GM18858 (cell line): ENCODE data around the gene MPPED1.

ENCODE experiments used
- ATAC-seq: cut with Tn5 transposase; IDR thresholded peaks from one replicate; pipeline ENCODE4 v1.9.1; 2021; ENCODE audit not compliant: unreplicated experiment

The MPPED1 gene

DNA sequence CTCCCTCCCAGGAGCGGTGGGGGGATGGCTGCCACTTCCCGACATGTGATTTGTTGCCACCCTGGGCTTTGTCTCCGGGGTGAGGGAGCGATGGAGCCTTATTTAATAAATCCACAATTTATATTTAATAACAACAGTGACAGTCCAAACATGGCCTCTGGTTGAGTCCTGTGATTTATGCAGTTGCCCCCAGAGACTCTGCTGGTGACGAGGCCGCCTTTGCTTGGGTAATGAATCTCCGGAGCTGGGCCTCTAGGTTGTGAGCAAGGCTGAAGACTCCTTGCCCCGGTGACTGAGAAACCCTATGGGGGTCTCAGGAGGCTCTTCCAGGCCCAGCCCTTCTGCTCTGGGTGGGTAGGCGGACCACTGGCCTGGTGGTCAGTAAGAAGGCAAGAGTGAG lies 16.7 kb downstream of the MPPED1 start:
- no peak for ATAC-seq

DNA sequence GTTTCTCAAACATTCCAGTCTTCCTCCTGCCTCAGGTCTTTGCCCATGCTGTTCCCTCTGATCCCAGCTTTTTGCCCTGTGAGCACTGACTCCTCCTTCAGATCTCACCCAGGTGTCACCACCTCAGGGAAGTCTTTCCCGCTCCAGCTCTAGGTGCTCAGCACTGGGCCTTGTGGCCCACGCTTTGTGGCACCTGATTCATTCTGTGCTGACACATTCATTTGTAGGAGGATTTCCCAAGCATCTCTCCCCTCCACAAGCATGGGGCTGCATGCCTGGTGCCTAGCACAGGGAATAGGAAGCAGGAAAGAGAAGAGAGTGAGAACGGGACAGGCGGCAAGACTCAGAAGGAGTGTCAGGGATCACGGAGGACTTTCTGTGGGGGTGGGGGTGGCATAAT lies 17.6 kb downstream of the MPPED1 start:
- ATAC-seq, result no peak

DNA sequence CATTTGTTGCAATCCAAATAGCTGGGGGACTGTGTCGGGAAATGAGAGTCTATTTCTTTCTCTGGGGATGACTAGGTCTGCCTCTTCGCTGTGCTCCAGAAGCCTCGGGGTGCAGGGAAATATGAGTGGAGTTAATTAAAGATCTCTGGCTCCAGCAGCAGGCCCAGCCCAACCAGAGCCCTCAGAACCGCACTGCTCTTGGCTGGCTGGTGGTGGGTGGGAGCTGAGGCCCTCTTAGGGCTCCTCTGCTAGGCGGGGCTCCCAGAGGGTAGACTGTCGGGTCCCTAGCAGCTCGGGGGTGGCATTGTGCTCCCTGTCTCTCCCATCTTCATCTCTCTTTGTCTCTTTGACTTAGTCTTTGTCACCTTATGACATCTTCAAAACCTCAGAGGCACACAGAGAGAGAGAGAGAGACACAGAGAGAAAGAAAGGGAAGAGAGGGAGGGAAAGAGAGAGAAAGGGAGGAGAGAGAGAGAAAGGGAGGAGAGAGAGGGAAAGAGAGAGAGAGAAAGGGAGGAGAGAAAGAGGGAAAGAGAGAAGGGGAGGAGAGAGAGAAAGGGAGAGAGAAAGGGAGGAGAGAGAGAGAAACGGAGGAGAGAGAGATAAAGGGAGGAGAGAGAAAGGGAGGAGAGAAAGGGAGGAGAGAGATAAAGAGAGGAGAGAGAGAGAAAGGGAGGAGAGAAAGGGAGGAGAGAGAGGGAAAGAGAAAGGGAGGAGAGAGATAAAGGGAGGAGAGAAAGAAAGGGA lies 20.2 kb downstream of the MPPED1 start:
- ATAC-seq, result no peak

DNA sequence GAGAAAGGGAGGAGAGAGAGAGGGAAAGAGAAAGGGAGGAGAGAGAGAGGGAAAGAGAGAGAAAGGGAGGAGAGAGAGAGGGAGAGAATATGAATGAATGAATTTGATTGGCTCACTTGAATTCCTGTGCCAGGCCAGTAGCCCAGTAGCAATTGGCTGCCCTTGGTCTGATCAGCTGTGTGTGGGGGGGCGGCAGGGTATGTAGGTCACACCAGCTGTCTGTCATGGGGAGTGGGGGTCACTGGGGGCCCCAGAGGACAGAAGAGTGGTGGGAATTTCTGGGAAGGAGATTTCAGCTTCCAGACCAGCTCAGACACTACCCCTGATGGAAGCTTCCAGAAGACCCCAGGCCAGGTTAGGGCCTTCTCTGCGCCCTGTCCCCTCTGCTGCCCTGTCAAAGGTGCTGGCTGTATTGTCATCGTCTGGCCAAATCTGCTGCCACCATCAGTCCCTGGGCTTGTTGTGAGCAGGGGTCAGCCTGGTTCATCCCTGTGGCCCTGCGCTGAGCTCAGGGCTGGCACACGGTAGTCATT lies 21.1 kb downstream of the MPPED1 start:
- ATAC-seq, result no peak

DNA sequence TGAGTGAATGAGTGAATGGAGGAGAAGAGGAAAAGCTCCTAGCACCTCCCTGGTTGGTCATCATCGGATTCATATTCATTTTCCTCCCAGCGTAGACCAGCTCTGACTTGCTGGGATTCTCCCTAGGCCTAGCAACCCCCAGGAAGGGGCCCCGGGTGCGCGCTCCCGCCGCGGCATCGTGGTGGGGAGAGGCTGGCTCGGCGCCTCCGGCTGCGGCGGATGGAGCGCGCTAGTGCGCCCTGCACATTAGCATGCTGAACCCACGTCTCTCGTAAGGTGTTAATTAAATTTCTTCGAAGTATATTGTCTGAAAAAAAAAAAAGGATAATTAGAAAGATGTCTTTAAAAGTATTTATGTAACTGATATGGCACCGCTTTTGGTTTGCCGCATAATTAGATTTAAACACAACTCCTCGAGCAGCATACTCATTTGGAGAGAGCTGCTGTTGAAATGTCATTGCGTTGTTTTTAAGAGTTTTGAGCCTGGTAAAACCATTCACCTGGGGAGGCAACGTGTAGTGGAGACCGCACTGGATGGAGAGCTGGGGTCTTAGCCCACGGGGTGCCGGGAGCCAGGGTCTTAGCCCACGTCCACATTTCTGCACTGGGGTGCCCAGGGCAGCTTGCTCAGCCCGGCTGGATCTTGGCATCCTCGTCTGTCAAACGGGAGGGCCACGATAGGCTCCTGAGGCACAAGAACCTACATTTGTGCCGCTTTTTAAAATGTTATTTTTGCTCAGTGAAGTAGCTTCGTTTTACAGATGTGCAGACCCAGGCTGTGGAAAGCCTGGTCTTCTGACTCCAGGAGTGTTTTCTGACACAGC lies 21.8 kb downstream of the MPPED1 start:
- ATAC-seq, result no peak

DNA sequence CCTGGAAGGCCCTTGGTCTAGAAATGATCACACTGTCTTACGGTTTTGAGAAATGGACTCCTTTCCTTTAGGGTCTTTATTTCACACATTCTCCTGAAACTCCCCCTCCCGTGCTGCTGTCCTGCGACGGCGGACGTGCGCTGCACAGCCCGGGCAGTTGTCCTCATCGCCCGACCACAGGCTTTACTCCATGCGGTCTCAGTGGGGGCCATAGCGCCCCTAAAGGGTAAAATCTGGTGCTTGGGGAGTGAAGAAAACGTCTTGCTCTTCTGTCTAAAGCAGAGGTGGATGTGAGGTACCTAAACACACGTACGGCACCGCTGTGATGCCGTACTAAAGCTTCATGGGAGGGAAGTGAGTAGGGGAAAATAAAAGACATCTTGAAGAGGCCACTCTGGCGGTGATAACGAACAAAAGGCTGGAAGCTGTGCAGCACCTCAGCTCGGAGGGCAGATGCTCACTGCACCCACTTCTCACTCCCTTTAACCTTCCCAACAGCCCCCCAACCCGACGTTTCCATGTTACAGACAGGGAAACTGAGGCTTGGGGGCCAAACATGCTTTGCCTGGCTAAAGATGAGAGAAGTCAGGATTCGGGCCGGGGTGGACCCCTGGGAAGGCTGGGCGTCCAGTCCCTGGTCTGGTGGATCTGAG lies 22.6 kb downstream of the MPPED1 start:
- no peak for ATAC-seq

DNA sequence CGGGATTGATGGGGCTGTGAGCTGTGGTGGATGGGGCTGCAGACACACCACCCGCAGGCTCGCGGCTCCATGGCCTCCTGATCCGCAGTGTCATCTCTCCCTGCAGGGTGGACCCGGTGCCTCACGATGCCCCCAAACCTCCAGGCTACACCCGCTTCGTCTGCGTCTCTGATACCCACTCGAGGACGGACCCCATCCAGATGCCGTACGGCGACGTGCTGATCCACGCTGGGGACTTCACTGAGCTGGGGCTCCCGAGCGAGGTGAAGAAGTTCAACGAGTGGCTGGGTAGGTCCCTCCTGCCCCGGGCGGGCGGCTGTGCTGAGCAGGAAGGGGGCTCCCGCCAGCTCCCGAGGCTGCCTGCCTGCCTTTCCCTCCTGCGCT lies 23.1 kb downstream of the MPPED1 start:
- ATAC-seq, result no peak

DNA sequence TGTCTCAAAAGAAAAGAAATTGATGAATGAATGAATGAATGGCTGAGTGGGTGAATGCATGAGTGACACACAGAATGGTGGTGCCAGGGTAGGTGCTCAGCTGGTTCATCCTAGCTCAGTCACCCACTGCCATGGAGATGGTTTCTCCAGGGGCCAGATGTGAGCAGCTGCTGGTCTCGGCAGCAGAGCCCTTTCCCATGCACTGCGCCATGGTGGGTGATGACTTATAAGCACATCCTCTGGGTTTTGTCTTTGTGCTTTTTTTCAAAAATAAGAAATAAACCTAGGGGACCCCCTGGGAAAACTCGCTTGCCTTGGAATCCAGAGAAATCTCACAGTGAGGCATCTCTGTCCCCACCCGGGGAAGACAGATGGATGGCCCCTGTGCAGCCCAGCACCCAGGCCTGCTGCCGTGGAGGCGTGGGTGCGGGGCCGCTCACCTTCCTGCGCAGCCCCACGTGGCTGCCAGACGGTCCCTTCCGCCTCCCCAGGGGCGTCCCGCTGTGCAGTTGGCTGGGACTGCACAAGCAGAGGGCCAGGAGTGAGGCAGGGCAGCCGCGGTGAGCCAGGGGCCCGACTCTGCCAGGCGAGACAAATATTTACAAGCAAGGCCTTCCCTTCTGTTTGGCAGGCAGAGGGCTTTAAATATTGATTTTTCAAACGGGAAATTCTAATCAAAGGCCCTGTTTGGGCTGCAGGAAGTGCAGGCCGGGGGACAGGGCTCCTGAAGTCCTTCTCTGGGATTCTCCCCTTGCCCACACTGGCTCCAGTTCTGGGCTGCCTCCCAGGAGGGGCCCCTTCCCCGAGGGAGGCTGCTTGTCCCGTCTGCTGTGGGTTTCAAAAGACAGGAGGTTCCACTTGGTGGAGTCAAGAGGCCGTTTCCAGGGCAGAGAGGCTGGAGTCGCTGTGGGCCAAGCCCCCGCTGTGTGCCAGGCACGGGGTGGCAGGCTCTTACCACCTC lies 24.3 kb downstream of the MPPED1 start:
- no peak for ATAC-seq

DNA sequence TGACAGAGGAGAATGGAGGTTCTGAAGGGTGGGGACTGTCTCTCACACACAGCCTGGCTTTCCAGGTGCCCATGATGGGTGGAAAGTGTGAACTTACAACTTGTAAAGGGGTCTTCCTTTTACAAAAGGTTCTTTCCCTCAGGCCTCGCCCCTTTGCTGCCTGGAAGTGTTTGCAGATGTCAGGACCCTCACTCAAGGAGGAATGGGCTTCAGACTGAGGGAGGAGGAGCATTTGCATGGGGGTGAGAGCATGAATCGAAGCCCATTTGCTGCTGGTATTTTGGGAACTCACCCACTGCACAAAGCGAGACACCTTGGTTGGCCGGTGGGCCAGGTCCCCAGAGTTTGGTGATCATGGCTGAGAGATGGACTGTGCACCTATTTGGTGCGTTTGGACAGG lies 25.1 kb downstream of the MPPED1 start:
- ATAC-seq, result no peak

DNA sequence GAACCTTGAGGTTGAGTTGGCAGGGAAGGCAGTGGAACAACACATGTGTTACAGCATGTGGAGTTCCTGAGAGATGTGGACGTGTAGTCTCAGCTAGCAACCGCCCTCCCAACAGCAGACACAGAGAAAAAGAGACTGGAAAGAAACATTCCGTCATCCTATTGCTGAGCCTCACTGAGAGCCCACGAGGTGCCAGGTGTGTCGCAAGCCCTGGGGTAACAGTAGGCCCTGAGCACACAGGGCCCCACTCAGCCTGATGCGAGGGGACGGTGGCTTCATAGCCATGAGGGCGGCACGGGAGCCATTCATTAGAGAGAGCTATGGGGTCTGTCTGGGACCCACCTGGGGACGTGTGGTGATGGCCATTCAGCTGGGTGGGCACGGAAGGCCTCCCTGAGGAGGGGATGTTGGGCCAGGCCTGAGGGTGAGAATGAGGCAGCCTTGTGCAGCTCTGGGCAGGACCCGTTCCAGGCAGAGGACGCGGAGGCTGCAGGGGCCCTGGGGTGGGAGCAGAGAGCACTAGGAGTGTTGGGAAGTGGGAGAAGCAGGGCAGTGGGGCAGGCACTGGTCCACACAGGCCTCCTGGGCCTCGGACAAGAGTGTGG lies 26.2 kb downstream of the MPPED1 start:
- ATAC-seq, result no peak

DNA sequence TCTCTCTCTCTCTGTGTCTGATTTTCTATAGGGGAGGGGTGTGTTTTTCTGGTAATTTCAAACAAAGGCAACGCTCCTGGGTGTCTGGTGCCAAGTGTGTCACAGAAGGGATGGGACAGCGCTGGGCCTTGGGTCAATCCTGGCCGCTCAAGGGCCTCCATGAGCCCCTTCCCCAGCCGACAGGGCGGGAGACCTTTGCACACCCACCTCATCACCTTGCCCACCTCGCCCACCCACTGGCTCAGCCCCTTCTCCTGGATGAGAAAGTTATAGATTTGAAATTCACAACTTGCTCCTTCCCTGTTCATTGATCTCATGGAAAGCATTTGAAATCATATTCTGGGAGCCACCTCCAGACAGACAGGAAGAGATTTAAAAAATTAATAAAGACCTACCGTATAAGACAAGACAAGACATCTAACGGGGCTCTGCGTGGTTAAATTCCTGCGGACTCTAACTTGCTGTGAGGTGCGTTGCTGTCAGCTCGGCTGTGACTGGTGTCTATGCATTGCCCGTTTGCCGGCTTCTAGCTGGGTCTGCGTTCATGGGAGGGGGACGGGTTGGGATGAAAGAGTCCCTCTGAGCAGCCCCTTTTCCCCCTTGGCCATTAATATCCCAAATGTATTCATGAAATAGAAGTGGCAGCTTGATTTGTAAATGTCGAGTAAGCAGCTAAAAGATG lies 27.0 kb downstream of the MPPED1 start:
- no peak for ATAC-seq

DNA sequence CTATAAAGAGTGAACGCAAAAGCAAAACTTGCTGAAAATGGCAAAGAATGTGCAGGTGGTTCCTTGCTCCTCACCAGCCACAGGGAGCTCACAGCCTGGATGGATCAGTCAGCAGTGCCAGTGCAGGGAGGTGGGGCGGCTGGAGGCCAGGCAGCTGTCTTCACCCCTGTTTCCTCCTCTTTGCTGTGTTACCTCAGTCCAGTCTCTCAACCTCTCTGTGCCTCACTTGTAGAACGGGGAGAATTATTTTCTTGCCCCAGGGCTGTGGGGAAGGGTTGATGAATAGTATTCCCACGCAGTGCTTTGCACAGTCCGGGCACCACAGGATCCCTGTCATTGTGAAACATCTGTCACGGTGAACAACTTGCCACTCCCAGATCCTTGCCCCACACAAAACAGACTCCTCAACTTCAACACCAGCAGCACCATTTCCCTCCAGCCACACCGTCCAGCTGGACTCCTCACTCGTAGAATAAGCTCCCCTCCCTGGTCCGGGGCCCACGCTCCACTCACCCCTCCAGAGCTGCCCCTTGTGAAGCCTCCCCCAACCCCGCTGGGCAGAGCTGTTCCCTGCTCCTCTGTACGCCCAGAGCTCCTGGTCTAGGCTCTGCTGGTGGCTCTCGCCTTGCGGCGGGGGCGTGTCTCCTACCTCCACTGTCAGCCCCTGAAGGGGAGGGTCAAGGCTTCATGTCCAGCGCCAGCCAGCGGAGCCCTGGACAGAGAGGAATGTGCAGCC lies 27.7 kb downstream of the MPPED1 start:
- no peak for ATAC-seq

DNA sequence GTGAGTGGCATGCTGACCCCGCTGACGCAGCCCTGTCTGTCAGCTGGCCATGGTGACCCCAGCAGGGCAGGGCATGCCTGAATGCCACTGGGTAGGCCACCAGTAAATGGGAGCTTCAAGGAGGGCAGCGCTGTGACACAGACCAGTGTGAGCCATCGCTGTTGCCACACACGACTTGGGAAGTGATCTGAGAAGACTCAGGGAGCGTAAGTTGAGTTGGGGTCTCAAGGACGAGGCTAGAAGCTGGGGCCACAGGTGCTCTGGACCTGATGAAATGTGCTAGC lies 28.2 kb downstream of the MPPED1 start:
- ATAC-seq, result no peak

DNA sequence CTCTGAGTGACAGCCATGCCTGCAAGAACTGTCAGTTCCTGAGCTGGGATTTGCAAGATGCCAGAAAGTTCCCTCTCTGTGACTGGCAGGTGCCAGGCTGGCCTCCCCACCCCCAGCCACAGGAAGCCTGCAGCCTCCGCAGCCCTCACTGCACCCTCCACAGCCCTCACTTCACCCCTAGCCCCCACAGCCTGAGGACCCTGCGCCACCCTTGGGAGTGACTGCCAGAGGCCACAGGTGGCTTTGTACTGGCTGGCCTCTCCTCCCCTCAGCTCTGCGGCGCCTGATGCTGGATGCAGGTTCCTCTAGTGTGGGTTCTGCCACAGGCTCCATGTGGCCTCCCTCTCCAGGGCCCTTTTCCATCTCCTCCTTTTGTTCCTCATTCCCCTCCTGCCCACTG lies 28.7 kb downstream of the MPPED1 start:
- ATAC-seq, result no peak

DNA sequence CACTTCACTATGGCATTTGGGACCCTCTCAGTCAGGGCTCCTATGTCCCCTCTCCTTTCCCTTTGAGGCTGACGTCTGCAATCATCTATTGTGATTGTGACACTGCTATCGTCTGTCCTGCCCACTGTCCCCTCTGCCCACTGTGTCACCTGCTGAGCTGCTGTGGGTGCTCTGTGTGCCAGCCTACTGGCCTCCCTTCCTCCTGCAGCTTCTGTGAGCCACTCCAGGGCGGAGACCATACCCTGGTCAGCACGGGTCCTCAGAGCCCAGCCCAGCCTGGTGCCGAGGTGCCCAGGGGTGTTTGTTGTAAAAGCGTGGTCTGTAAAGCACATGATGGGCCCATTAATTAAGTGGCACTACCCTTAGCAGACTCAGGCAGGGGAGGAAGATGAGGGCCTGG lies 29.4 kb downstream of the MPPED1 start:
- ATAC-seq, result no peak

DNA sequence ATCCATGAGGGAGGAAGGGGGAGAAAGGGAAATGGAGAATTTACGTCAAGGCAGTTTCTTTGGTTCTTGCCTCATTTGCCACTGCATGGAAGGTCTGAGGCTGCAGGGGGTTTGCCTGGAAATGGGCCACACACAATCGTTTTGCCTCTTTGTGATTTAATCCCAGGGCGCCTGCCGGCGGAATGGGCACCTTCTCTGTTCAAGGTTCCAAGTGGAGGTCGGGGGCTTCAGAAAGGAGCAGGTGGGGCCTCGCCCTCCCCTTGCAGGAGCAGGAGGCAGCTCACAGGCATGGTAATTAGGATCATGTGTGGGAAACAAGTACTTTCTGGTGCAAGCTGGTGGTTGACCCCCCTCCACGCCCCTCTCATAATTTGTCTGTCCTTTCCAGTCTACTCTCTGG lies 29.9 kb downstream of the MPPED1 start:
- ATAC-seq, result no peak

DNA sequence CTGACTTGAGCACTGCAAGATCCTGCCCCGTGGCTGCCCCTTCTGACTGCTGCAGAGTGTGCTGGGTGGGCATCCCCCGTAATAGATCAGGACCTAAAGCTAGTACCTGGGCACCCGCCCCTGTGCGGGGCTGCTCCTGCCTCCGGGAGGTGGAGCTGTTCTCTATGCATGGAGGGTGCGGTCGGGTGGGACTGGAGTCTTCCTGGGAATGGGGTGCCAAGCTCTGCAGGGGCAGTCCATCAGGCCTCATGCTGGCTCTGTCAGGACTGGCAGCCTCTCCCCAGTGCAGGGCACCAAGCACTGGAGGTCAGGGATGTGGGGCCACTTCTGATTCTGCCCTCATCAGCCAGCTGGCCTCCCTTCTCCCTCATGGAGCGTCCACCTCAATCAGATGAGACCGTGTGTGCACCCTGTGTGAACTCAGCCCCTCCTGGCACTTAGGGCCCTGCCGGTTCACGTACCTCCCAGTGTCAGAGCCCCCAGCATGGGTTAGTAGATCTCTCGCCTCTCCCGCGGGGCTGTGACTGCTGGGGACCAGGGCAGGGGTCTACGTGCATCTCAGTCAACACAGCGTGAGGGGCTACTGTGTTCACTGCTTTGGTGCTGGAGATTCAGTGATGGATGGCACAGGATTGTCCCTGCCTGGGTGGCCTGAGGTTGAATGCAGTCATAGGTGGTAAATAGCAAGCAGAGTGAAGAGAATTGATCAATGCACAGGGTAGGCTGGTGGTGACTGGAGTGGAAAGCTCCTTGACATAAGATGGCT lies 30.8 kb downstream of the MPPED1 start:
- no peak for ATAC-seq

DNA sequence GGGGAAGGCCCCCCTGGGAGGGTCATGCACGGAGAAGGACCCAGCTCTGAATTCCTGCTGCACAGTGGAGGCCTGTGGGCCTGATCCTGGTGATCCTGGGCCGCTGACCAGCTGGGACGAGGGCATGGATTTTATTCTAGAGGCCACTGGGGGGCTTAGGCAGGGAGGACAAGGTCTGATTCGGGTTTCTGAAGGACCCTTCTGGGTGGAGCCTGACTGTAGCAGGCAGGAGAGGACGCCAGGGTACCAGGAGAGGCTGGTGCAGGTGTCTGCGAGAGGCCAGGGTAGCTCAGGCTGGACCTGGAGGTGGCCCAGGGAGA lies 31.3 kb downstream of the MPPED1 start:
- ATAC-seq, result no peak
